Peyer's patch (tissue), 4 donors: ENCODE results near the gene AGBL4. TPM values are rescaled to one million over a fixed set of nuclear protein-coding genes. Genes with fewer than 3 reads are reported as not detected.

Source experiments
- DNase-seq, 3 donors: peaks; one replicate each; pipeline ENCODE4 v3.0.0-alpha.2; 2017 to 2019
- H3K27ac ChIP-seq, 4 donors: fragments of 200-600 bp; sonication (generic); one replicate each; pipeline ENCODE4 v1.5.1; 2016 to 2019
- H3K27me3 ChIP-seq, 2 donors: fragments of 200-600 bp; sonication (generic); one replicate each; pipeline ENCODE4 v1.5.1; 2019
- H3K36me3 ChIP-seq, 3 donors: fragments of 200-600 bp; sonication (generic); one replicate each; pipeline ENCODE4 v1.5.1; 2016 to 2019
- H3K4me1 ChIP-seq, 4 donors: fragments of 200-600 bp; sonication (generic); one replicate each; pipeline ENCODE4 v1.5.1; 2016 to 2019
- H3K4me3 ChIP-seq, 4 donors: fragments of 200-600 bp; sonication (generic); 1 replicate in 3 of 4; 2 replicates in 1 of 4; pipeline ENCODE4 v1.5.1; 2016 to 2019; ENCODE audit warnings: mild to moderate bottlenecking in 1 of 4
- H3K9me3 ChIP-seq, 4 donors: fragments of 200-600 bp; sonication (generic); one replicate each; pipeline ENCODE4 v1.5.1; 2016 to 2019; ENCODE audit warnings: mild to moderate bottlenecking in 1 of 4
- CTCF ChIP-seq, 6 experiments: fragments of 450-650 bp in 4 of 6; fragments of 200-600 bp in 2 of 6; sonication (generic) in 1 of 6; IDR thresholded peaks; one replicate each; pipeline ENCODE4 v1.5.1; 2017 to 2019; ENCODE audit warnings: antibody characterized with exemption in 6 of 6, mild to moderate bottlenecking in 3 of 6, moderate library complexity in 1 of 6
- POLR2A ChIP-seq, 2 donors: fragments of 450-650 bp; IDR thresholded peaks; one replicate each; pipeline ENCODE4 v1.5.1; 2017; ENCODE audit warnings: antibody characterized with exemption in 2 of 2, mild to moderate bottlenecking in 2 of 2, moderate library complexity in 2 of 2
- total RNA-seq, 4 donors: library from RNA; depleted of rRNA; stranded (reverse); fragments of >200 nt; gene quantifications; one replicate each; pipeline ENCODE4 v1.1.0, GENCODE V29; 2016

The AGBL4 gene
- total RNA-seq, 4 donors from 2014 or later = 2.5 TPM; not detected in 3

- TF ChIP-seq POLR2A (IDR thresholded peaks at IDR 0.05) (no peak), CTCF (IDR thresholded peaks at IDR 0.05) (no peak)
- DNase-seq = no peak
- Histone ChIP-seq H3K4me1 (no peaks in the 10 kb centered on the region), H3K4me3 (no peak overlapping the region), H3K9me3 (no peaks in the 10 kb centered on the region), H3K27ac (no peak overlapping the region), H3K27me3 (no peaks in the 10 kb centered on the region), H3K36me3 (no peaks in the 10 kb centered on the region)
Observed at GRCh38 chr1:49523764-49524163, 500.0 kb downstream of the AGBL4 start.

- Histone ChIP-seq H3K27me3 (no peaks in the 10 kb centered on the region), H3K4me3 (no peak overlapping the region), H3K4me1 (no peaks in the 10 kb centered on the region), H3K27ac (no peak overlapping the region), H3K36me3 (no peaks in the 10 kb centered on the region), H3K9me3 (no peaks in the 10 kb centered on the region)
- DNase-seq = no peak
- TF ChIP-seq POLR2A (IDR thresholded peaks at IDR 0.05) = no peak
- no peak for TF ChIP-seq CTCF (IDR thresholded peaks at IDR 0.05)
Observed at GRCh38 chr1:49466961-49467360, 556.8 kb downstream of the AGBL4 start.

GRCh38 chr1:49465486-49466185 lies 558.1 kb downstream of the AGBL4 start:
- no peaks in the 10 kb centered on the region for H3K36me3 ChIP-seq
- H3K9me3 ChIP-seq = no peaks in the 10 kb centered on the region
- TF ChIP-seq POLR2A (IDR thresholded peaks at IDR 0.05) (no peak), CTCF (IDR thresholded peaks at IDR 0.05) (no peak)
- H3K4me1 ChIP-seq = no peaks in the 10 kb centered on the region
- H3K27me3 ChIP-seq = no peaks in the 10 kb centered on the region
- DNase-seq = no peak
- H3K4me3 ChIP-seq = no peak overlapping the region
- no peak overlapping the region for H3K27ac ChIP-seq

GRCh38 chr1:49448200-49448599 lies 575.6 kb downstream of the AGBL4 start:
- Histone ChIP-seq H3K4me1 (no peaks in the 10 kb centered on the region), H3K27ac (no peak overlapping the region), H3K4me3 (no peak overlapping the region), H3K36me3 (no peaks in the 10 kb centered on the region), H3K9me3 (peaks cover 0 to 3% (median 0%) of the 10 kb centered on the region in 4 donors), H3K27me3 (no peaks in the 10 kb centered on the region)
- TF ChIP-seq POLR2A (IDR thresholded peaks at IDR 0.05) (no peak), CTCF (IDR thresholded peaks at IDR 0.05) (no peak)
- no peak for DNase-seq

GRCh38 chr1:49436865-49437264 lies 586.9 kb downstream of the AGBL4 start:
- no peak for DNase-seq
- H3K36me3 ChIP-seq = no peaks in the 10 kb centered on the region
- no peak overlapping the region for H3K4me3 ChIP-seq
- H3K4me1 ChIP-seq = no peaks in the 10 kb centered on the region
- H3K9me3 ChIP-seq = peaks cover 0 to 4% (median 0%) of the 10 kb centered on the region in 4 donors
- no peaks in the 10 kb centered on the region for H3K27me3 ChIP-seq
- no peak for TF ChIP-seq POLR2A (IDR thresholded peaks at IDR 0.05)
- no peak for TF ChIP-seq CTCF (IDR thresholded peaks at IDR 0.05)
- H3K27ac ChIP-seq = no peak overlapping the region
